Central memory CD8-positive, alpha-beta T cell (primary cell): ENCODE measurements around the gene RPL9.
A peak's percentile ranks its signal among the peaks of the same experiment; 100 is the strongest.
"Not testable (repeated sequence)": the region's sequence is repeated elsewhere in the genome, so short reads cannot be mapped to it uniquely, and the experiment has no call there.

ENCODE experiments used
- ATAC-seq: fragments of 150-1000 bp; cut with Tn5 transposase; replicated peaks from 2 replicates; pipeline ENCODE4 v1.10.0; 2022; ENCODE audit warnings: mild to moderate bottlenecking, moderate FRiP score, moderate number of reproducible peaks; ENCODE audit not compliant: poor library complexity, severe bottlenecking; ENCODE audit errors: extremely low read depth
- DNase-seq, 2 donors: peaks; one replicate each; pipeline ENCODE4 v3.0.0; 2021; ENCODE audit warnings: low spot score in 2 of 2
- H3K27ac Mint-ChIP-seq: one replicate; pipeline ENCODE4 v1.8.0; 2022; ENCODE audit warnings: low read depth, mild to moderate bottlenecking, moderate library complexity, mixed read lengths
- H3K27me3 Mint-ChIP-seq: one replicate; pipeline ENCODE4 v1.8.0; 2022; ENCODE audit warnings: mixed read lengths
- H3K36me3 Mint-ChIP-seq: one replicate; pipeline ENCODE4 v1.8.0; 2022; ENCODE audit warnings: mild to moderate bottlenecking, moderate library complexity, mixed read lengths; ENCODE audit not compliant: insufficient read depth
- H3K4me1 Mint-ChIP-seq: one replicate; pipeline ENCODE4 v1.8.0; 2022; ENCODE audit warnings: mixed read lengths
- H3K4me3 Mint-ChIP-seq: one replicate; pipeline ENCODE4 v1.8.0; 2022; ENCODE audit warnings: mild to moderate bottlenecking, moderate library complexity, mixed read lengths
- H3K9me3 Mint-ChIP-seq: one replicate; pipeline ENCODE4 v1.8.0; 2022; ENCODE audit warnings: mixed read lengths

RPL9 gene

DNA sequence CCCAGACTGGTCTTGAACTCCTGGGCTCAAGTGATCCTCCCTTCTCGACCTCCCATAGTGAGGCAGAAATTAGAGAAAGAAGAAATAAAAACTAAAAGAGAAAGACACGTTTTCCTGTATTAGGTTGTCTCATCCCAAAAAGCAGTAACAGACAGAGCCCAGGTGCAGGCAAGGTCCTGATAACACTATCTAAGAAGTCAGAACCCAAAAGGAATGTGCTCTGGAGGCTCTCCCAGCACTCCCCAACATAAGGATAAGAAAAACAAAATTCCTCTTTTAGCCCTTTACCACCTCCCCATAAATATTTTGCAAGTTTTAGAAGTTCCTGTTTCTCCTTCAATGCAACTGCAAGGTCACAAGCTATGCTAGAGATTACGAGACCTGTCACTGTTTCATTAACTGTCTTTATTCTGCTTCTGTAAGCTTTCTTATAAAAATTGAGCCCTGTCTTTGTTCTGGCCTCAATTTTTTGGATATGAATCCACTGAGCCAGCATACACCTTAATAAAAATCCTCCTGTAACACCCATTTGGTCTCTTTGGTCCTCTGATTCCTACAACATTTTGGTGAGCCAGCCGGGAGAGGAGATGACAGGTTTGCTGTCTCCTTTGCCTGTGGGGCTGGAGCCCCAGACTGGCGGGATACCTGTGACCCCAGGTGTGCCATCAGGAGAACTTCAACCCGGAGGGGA is 26.0 kb upstream of the RPL9 start:
- Mint-ChIP-seq H3K27ac (no peak overlapping the region), H3K36me3 (no peaks in the 10 kb centered on the region), H3K4me3 (no peak overlapping the region), H3K9me3 (no peaks in the 10 kb centered on the region), H3K4me1 (no peaks in the 10 kb centered on the region), H3K27me3 (no peaks in the 10 kb centered on the region)
- no peak for DNase-seq
- ATAC-seq: no peak

DNA sequence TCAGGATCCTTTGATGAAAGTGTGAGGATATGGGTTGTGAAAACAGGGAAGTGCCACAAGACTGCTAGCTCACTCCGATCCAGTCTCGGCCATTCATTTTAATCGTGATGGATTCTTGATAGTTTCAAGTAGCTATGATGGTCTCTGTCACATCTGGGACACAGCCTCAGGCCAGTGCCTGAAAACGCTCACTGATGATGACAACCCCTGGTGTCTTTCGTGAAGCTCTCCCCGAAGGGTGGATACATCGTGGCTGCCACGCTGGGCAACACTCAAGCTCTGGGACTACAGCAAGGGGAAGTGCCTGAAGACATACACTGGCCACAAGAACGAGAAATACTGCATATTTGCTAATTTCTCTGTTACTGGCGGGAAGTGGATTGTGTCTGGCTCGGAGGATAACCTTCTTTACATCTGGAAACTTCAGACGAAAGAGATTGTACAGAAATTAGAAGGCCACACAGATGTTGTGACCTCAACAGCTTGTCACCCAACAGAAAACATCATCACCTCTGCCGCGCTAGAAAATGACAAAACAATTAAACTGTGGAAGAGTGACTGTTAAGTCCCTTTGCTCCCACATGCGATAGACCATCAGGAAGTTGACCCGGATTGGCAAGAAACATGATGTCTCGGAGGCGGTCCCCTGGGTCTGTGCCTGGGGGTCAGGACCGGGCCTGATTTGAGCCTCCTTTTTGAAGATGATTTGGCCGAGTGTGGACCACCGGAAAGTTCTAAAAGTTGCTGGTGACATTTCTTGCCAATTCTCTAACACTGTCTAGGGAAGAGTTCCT is 22.4 kb upstream of the RPL9 start:
- Mint-ChIP-seq H3K27me3 (no peaks in the 10 kb centered on the region), H3K4me1 (no peaks in the 10 kb centered on the region), H3K36me3 (peaks cover 2% of the 10 kb centered on the region), H3K4me3 (no peak overlapping the region), H3K27ac (no peak overlapping the region), H3K9me3 (no peaks in the 10 kb centered on the region)
- DNase-seq (no peak), ATAC-seq (no peak)

DNA sequence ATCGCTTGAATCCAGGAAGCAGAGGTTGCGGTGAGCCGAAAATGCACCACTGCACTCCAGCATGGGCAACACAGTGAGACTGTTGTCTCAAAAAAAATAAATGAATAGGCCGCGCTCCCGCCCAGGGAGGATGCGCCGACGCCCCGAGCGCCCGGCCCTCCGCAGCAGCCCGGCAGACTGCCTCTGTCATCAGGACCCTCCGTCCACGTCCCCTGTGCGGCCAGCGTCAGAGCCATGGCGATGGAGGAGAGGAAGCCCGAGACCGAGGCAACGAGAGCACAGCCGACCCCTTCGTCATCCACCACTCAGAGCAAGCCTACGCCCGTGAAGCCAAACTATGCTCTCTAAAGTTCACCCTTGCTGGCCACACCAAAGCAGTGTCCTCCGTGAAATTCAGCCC is 21.5 kb upstream of the RPL9 start:
- Mint-ChIP-seq H3K9me3 (no peaks in the 10 kb centered on the region), H3K36me3 (peaks cover 2% of the 10 kb centered on the region), H3K4me1 (no peaks in the 10 kb centered on the region), H3K27ac (no peak overlapping the region), H3K4me3 (no peak overlapping the region), H3K27me3 (no peaks in the 10 kb centered on the region)
- ATAC-seq (no peak), DNase-seq (no peak)

DNA sequence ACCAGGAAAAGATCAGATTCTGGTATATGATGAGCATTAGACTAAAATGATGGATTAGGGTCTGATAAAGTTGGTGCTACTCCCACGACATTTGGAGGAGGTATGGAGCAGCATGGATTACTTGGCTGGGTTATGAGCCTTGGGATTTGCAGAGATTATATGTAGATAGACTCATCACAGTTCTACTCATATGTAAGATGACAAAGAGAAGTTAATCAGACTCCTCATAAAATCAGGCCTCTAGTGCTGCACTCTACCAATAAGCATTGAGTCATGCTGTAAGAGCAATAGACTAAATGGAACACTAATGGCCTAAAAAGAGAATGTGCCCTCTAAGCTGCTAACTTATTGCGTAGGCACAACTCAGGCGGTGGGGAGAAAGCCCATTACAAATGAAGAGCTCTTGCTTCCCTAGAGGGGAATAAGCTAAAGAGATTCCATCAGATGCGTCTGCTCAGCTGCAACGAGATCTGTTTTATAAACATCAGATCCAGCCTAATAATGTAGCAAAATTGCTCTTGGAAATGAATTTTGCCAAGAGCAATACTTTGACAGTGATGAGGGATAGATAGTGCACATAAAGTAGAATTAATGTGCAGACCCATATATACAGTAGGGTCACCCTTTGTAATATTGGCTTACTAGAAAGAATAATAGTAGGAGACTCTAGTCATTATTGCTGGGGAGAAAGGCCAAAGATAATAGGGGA is 17.6 kb upstream of the RPL9 start:
- peaks cover 7% of the 10 kb centered on the region for H3K36me3 Mint-ChIP-seq
- H3K4me1 Mint-ChIP-seq: no peaks in the 10 kb centered on the region
- H3K4me3 Mint-ChIP-seq: no peak overlapping the region
- H3K27ac Mint-ChIP-seq: no peak overlapping the region
- ATAC-seq: no peak
- DNase-seq: no peak
- no peaks in the 10 kb centered on the region for H3K9me3 Mint-ChIP-seq
- H3K27me3 Mint-ChIP-seq: no peaks in the 10 kb centered on the region

DNA sequence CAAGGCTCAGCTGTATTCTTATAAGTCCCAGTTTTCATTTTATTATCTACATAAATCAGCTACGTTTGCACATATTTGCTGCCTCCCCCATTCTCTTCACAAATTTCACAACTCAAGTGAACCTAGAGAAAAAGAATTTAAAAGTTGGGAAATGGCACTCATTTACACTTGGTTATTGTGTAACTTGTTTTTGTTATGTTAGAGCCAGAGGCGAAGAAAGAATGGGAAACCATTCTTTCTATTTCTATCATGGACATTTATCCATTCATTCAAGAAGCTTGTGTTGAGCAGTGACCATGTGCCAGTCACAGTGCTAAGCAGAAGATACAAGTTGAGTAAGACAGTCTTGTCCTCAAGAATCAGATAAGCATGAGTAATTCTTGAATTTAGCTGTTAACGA is 13.7 kb upstream of the RPL9 start:
- H3K36me3 Mint-ChIP-seq: peaks cover 6% of the 10 kb centered on the region
- ATAC-seq (no peak), DNase-seq (no peak)
- no peaks in the 10 kb centered on the region for H3K9me3 Mint-ChIP-seq
- H3K4me3 Mint-ChIP-seq: no peak overlapping the region
- no peaks in the 10 kb centered on the region for H3K27me3 Mint-ChIP-seq
- H3K4me1 Mint-ChIP-seq: no peaks in the 10 kb centered on the region
- H3K27ac Mint-ChIP-seq: no peak overlapping the region

- Mint-ChIP-seq H3K4me1 (no peaks in the 10 kb centered on the region), H3K9me3 (no peaks in the 10 kb centered on the region), H3K27ac (no peak overlapping the region), H3K4me3 (no peak overlapping the region), H3K27me3 (no peaks in the 10 kb centered on the region), H3K36me3 (peaks cover 8% of the 10 kb centered on the region)
- ATAC-seq (no peak), DNase-seq (no peak)
Measured at GRCh38 chr4:39470402-39470801, 11.7 kb upstream of the RPL9 start.

GRCh38 chr4:39469429-39470077 is 10.8 kb upstream of the RPL9 start:
- Mint-ChIP-seq H3K4me3 (no peak overlapping the region), H3K27ac (no peak overlapping the region), H3K9me3 (no peaks in the 10 kb centered on the region), H3K4me1 (no peaks in the 10 kb centered on the region), H3K36me3 (peaks cover 15% of the 10 kb centered on the region), H3K27me3 (no peaks in the 10 kb centered on the region)
- ATAC-seq (peak; percentile 80), DNase-seq (no peak)

GRCh38 chr4:39467464-39467863 is 8.7 kb upstream of the RPL9 start:
- no peak for ATAC-seq
- H3K27me3 Mint-ChIP-seq: no peaks in the 10 kb centered on the region
- no peak overlapping the region for H3K27ac Mint-ChIP-seq

DNA sequence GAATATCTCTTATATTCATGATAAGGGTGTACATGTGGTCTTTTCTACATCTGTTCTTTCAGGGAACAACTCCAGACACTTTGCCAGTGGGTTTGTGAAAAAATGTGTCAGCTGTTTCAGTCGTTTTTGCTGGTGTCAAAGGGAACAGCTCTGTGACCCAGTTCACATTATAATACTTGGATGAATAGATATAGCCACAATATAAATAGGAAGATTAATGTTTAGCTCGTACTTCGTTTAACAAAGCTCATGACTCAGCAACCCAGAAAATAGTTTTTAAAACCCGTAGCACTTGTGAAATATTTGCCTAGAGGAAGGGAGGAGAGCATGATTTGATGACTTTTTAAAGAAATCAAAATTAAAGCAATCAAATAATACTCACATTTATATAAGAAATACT is 8.0 kb upstream of the RPL9 start:
- Mint-ChIP-seq H3K36me3 (peaks cover 18% of the 10 kb centered on the region), H3K4me1 (no peaks in the 10 kb centered on the region), H3K4me3 (no peak overlapping the region), H3K27ac (no peak overlapping the region), H3K9me3 (no peaks in the 10 kb centered on the region), H3K27me3 (no peaks in the 10 kb centered on the region)
- DNase-seq: no peak
- ATAC-seq: no peak

More at GRCh38 chr4:39467464-39467863, 8.7 kb upstream of the RPL9 start:
- H3K4me3 Mint-ChIP-seq: no peak overlapping the region
- H3K9me3 Mint-ChIP-seq: no peaks in the 10 kb centered on the region
- no peak for DNase-seq
- H3K36me3 Mint-ChIP-seq: peaks cover 18% of the 10 kb centered on the region
- no peaks in the 10 kb centered on the region for H3K4me1 Mint-ChIP-seq

DNA sequence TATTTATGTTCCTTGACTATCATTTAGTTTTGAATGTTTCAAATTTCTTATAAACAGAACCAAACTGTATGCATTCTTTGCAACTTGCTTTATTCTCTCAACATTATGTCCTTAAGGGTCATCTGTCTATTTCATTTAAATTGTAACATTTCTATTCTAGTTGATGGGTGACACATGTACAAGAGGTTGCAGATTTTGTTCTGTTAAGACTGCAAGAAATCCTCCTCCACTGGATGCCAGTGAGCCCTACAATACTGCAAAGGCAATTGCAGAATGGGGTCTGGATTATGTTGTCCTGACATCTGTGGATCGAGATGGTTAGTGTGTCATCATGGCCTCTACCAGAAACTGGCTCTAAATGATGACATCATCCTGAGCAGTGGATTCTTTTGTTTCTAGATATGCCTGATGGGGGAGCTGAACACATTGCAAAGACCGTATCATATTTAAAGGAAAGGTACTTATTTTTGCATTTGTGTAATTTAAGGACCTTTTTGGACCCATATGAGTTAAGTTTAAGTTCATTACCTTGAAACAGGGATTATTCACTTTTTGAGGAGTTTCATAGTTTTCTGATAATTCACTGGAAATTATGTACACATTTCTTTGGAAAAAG is 6.3 kb upstream of the RPL9 start:
- no peaks in the 10 kb centered on the region for H3K4me1 Mint-ChIP-seq
- no peak for ATAC-seq
- DNase-seq: no peak

DNA sequence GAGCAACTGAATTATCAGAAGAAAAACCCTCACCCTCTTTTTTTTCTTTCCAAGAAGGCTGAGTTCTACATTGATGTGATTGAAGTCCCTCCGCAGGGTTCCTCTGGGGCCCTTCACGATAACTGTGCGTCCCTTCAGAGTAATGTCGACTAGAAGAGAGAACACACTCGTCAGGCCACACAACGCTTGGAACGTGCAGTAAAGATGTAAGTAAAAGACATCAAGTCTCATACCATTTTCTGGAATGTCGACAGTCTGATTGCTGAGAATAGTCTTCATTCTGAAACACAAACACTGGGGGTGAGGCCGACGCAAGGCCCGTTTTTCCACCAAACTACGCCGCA is 589 bp downstream of the RPL9 start:
- not testable (repeated sequence) for DNase-seq, H3K27me3 Mint-ChIP-seq, H3K9me3 Mint-ChIP-seq
- Mint-ChIP-seq H3K27ac (peak overlapping the region; percentile 100), H3K4me3 (peak overlapping the region; percentile 97), H3K36me3 (peaks cover 68% of the 10 kb centered on the region), H3K4me1 (peaks cover 24% of the 10 kb centered on the region)
- peak; percentile 10 for ATAC-seq

More for the DNA sequence above, 6.3 kb upstream of the RPL9 start:
- Mint-ChIP-seq H3K36me3 (peaks cover 20% of the 10 kb centered on the region), H3K27ac (no peak overlapping the region), H3K9me3 (no peaks in the 10 kb centered on the region), H3K27me3 (no peaks in the 10 kb centered on the region), H3K4me3 (no peak overlapping the region)
